ENCODE measurements around the gene PRR35. TPM values are rescaled to one million over a fixed set of nuclear protein-coding genes. Genes with fewer than 3 reads are reported as not detected.

The PRR35 gene
- total and polyA plus RNA-seq, 9 donors, result 0.07 to 0.30 (median 0.13) TPM; not detected in 1

GRCh38 chr16:558298-559020, 1.7 kb upstream of the PRR35 start:
- no peak for DNase-seq
- Histone ChIP-seq H3K9me3 (replicated peaks; ENCODE audit: control insufficient read depth, low read depth, low read length) (no peaks in the 10 kb centered on the region), H3K27me3 (ENCODE audit: control insufficient read depth, insufficient read depth, low read length) (peaks cover 56% of the 10 kb centered on the region), H3K4me3 (ENCODE audit: low read length) (no peak overlapping the region), H3K27ac (ENCODE audit: low read length) (no peak overlapping the region), H3K4me1 (ENCODE audit: control insufficient read depth, insufficient read depth, low read length) (peaks cover 46% of the 10 kb centered on the region), H3K36me3 (ENCODE audit: control insufficient read depth, insufficient read depth, low read length) (peaks cover 15% of the 10 kb centered on the region)
- WGBS (ENCODE audit: insufficient coverage), result 45% methylated on average over 14 of the region's 22 CpGs

GRCh38 chr16:559021-559380, 1.2 kb upstream of the PRR35 start:
- 57% methylated on average over 14 of the region's 15 CpGs for WGBS (ENCODE audit: insufficient coverage)
- DNase-seq, result no peak
- Histone ChIP-seq H3K36me3 (ENCODE audit: control insufficient read depth, insufficient read depth, low read length) (peaks cover 9% of the 10 kb centered on the region), H3K4me1 (ENCODE audit: control insufficient read depth, insufficient read depth, low read length) (peaks cover 46% of the 10 kb centered on the region), H3K9me3 (replicated peaks; ENCODE audit: control insufficient read depth, low read depth, low read length) (no peaks in the 10 kb centered on the region), H3K4me3 (ENCODE audit: low read length) (no peak overlapping the region), H3K27ac (ENCODE audit: low read length) (no peak overlapping the region), H3K27me3 (ENCODE audit: control insufficient read depth, insufficient read depth, low read length) (peaks cover 59% of the 10 kb centered on the region)

- H3K27me3 ChIP-seq (ENCODE audit: control insufficient read depth, insufficient read depth, low read length), result peaks cover 59% of the 10 kb centered on the region
- H3K36me3 ChIP-seq (ENCODE audit: control insufficient read depth, insufficient read depth, low read length), result peaks cover 4% of the 10 kb centered on the region
- no peaks in the 10 kb centered on the region for H3K9me3 ChIP-seq (replicated peaks; ENCODE audit: control insufficient read depth, low read depth, low read length)
- WGBS (ENCODE audit: insufficient coverage), result 3% methylated on average over 60 of the region's 62 CpGs
- DNase-seq, result no peak
- peaks cover 45% of the 10 kb centered on the region for H3K4me1 ChIP-seq (ENCODE audit: control insufficient read depth, insufficient read depth, low read length)
- H3K27ac ChIP-seq (ENCODE audit: low read length), result no peak overlapping the region
- no peak overlapping the region for H3K4me3 ChIP-seq (ENCODE audit: low read length)
Measured at GRCh38 chr16:559411-560203, 587 bp upstream of the PRR35 start.

- Histone ChIP-seq H3K36me3 (ENCODE audit: control insufficient read depth, insufficient read depth, low read length) (no peaks in the 10 kb centered on the region), H3K27ac (ENCODE audit: low read length) (no peak overlapping the region), H3K27me3 (ENCODE audit: control insufficient read depth, insufficient read depth, low read length) (peaks cover 59% of the 10 kb centered on the region), H3K4me3 (ENCODE audit: low read length) (no peak overlapping the region), H3K4me1 (ENCODE audit: control insufficient read depth, insufficient read depth, low read length) (peaks cover 43% of the 10 kb centered on the region), H3K9me3 (replicated peaks; ENCODE audit: control insufficient read depth, low read depth, low read length) (no peaks in the 10 kb centered on the region)
- WGBS (ENCODE audit: insufficient coverage), result 30% methylated on average over 21 of the region's 54 CpGs
- DNase-seq, result no peak
Measured at GRCh38 chr16:560701-561412, 663 bp downstream of the PRR35 start.

GRCh38 chr16:561413-561794, 1.2 kb downstream of the PRR35 start:
- no peak overlapping the region for H3K4me3 ChIP-seq (ENCODE audit: low read length)
- DNase-seq, result no peak
- no peaks in the 10 kb centered on the region for H3K36me3 ChIP-seq (ENCODE audit: control insufficient read depth, insufficient read depth, low read length)
- peaks cover 43% of the 10 kb centered on the region for H3K4me1 ChIP-seq (ENCODE audit: control insufficient read depth, insufficient read depth, low read length)
- peaks cover 59% of the 10 kb centered on the region for H3K27me3 ChIP-seq (ENCODE audit: control insufficient read depth, insufficient read depth, low read length)
- no peaks in the 10 kb centered on the region for H3K9me3 ChIP-seq (replicated peaks; ENCODE audit: control insufficient read depth, low read depth, low read length)
- no peak overlapping the region for H3K27ac ChIP-seq (ENCODE audit: low read length)
- 47% methylated on average over 7 of the region's 15 CpGs for WGBS (ENCODE audit: insufficient coverage)

- H3K4me3 ChIP-seq (ENCODE audit: low read length), result no peak overlapping the region
- H3K9me3 ChIP-seq (replicated peaks; ENCODE audit: control insufficient read depth, low read depth, low read length), result no peaks in the 10 kb centered on the region
- H3K27ac ChIP-seq (ENCODE audit: low read length), result no peak overlapping the region
- peaks cover 56% of the 10 kb centered on the region for H3K27me3 ChIP-seq (ENCODE audit: control insufficient read depth, insufficient read depth, low read length)
- DNase-seq, result no peak
- H3K4me1 ChIP-seq (ENCODE audit: control insufficient read depth, insufficient read depth, low read length), result peaks cover 46% of the 10 kb centered on the region
- 77% methylated on average over 24 of the region's 43 CpGs for WGBS (ENCODE audit: insufficient coverage)
- no peaks in the 10 kb centered on the region for H3K36me3 ChIP-seq (ENCODE audit: control insufficient read depth, insufficient read depth, low read length)
Measured at GRCh38 chr16:561957-562938, 2.1 kb downstream of the PRR35 start.

GRCh38 chr16:563072-563644, 3.0 kb downstream of the PRR35 start:
- Histone ChIP-seq H3K27ac (ENCODE audit: low read length) (no peak overlapping the region), H3K9me3 (replicated peaks; ENCODE audit: control insufficient read depth, low read depth, low read length) (no peaks in the 10 kb centered on the region), H3K4me1 (ENCODE audit: control insufficient read depth, insufficient read depth, low read length) (peaks cover 52% of the 10 kb centered on the region), H3K4me3 (ENCODE audit: low read length) (no peak overlapping the region), H3K27me3 (ENCODE audit: control insufficient read depth, insufficient read depth, low read length) (peaks cover 47% of the 10 kb centered on the region), H3K36me3 (ENCODE audit: control insufficient read depth, insufficient read depth, low read length) (no peaks in the 10 kb centered on the region)
- 92% methylated on average over 19 of the region's 30 CpGs for WGBS (ENCODE audit: insufficient coverage)
- no peak for DNase-seq

GRCh38 chr16:564690-565418, 4.7 kb downstream of the PRR35 start:
- DNase-seq, result no peak
- Histone ChIP-seq H3K4me1 (ENCODE audit: control insufficient read depth, insufficient read depth, low read length) (peaks cover 50% of the 10 kb centered on the region), H3K4me3 (ENCODE audit: low read length) (no peak overlapping the region), H3K9me3 (replicated peaks; ENCODE audit: control insufficient read depth, low read depth, low read length) (no peaks in the 10 kb centered on the region), H3K36me3 (ENCODE audit: control insufficient read depth, insufficient read depth, low read length) (no peaks in the 10 kb centered on the region), H3K27me3 (ENCODE audit: control insufficient read depth, insufficient read depth, low read length) (peaks cover 30% of the 10 kb centered on the region), H3K27ac (ENCODE audit: low read length) (no peak overlapping the region)
- WGBS (ENCODE audit: insufficient coverage), result 80% methylated on average over 36 of the region's 42 CpGs

Data from muscle of leg (tissue), 11 donors.